HG03066 (cell line): ENCODE measurements around the gene ARHGAP35.
"Not testable (repeated sequence)": the region's sequence is repeated elsewhere in the genome, so short reads cannot be mapped to it uniquely, and the experiment has no call there.

Experiments used
- ATAC-seq: cut with Tn5 transposase; IDR thresholded peaks from one replicate; pipeline ENCODE4 v1.9.1; 2021; ENCODE audit warnings: low read depth; ENCODE audit not compliant: unreplicated experiment

The ARHGAP35 gene

GRCh38 chr19:46860846-46861690, at the start of gene ARHGAP35:
Gene ARHGAP35, plus strand, starts transcription at chr19:46860997. Its CDS starts 57,679 bp downstream, at chr19:46918676.
- peak; percentile 31 for ATAC-seq

DNA sequence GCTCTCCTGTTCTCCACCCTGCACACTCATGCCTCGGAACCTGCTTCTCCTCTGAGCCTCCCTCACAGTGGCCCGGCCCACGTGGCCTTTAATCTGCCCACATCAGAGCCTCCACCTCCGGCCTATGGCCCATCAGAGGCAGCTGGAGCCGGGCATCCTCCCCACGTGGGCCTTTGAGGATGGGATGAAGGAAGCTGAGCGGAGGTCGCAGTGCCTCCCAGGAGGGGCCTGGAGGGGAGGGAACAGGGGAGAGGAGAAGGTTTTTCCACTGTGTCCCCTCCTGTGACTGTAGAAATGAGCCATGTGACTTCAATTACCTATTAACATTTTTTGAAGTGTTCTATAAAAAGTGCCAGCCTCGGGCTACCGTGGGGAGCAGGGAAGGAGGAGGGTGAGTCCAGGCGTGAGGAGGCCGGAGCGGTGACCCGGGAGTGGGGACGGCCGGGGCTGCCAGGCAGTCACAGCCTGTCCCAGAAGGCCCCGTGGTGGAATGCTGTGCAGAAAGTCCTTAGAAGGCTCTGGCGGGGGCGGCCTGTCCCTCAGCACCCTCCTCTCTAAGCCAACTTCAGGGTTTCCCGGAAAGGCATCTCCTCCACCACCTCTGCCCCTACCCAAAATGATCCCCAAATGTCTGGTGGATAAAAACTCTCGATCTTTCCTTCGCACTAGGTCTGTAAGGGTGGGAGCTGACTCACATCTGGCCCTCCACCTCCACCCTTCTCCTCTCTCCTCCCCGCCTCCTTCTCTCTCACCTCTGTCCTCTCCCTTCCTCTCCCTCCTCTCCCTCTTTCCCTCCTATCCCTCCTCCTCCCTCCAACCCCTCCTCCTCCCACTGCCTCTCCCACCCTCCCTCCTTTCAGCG, 47.6 kb upstream of the ARHGAP35 start:
- ATAC-seq = no peak

GRCh38 chr19:46813839-46814358, 46.9 kb upstream of the ARHGAP35 start:
- ATAC-seq = no peak

DNA sequence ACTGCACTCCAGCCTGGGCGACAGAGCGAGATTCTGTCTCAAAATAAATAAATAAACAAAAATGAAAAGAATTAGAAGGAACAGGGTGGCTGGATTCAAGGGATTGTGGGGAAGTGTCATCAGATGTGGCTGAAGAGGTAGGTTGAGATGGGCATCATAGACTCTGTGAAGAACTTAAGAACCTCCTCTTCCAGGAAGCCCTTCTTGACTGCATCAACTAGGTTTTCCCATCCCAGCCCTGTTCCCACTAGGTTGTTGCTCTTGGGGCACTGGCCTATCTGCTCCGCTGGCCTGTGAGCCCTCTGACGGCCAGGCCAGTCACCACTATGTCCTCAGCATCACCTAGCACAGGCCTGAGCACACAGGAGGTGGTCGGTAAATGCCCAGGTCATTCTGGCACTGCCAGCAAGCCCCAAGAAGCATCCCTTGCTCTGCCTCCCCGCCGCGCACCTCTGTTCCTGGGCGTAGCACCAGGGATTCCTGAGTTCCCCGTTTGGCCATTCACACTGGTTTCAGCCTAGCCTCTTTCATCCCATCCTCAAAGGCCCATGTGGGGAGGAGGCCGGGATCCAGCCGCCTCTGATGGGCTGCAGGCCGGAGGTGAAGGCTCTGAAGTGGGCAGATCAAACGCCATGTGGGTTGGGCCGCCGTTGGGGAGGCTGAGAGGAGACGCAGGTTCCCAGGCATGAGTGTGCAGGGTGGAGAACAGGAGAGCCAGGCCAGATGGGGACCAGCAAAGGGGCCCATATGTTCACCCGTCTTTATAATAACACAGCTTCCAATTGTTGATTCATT, 44.8 kb upstream of the ARHGAP35 start:
- ATAC-seq = no peak

GRCh38 chr19:46818812-46819211, 42.0 kb upstream of the ARHGAP35 start:
- no peak for ATAC-seq

GRCh38 chr19:46821512-46822409, 39.0 kb upstream of the ARHGAP35 start:
- no peak for ATAC-seq

- ATAC-seq = not testable (repeated sequence)
These were observed 38.4 kb upstream of the ARHGAP35 start for GRCh38 chr19:46822410-46822787.

DNA sequence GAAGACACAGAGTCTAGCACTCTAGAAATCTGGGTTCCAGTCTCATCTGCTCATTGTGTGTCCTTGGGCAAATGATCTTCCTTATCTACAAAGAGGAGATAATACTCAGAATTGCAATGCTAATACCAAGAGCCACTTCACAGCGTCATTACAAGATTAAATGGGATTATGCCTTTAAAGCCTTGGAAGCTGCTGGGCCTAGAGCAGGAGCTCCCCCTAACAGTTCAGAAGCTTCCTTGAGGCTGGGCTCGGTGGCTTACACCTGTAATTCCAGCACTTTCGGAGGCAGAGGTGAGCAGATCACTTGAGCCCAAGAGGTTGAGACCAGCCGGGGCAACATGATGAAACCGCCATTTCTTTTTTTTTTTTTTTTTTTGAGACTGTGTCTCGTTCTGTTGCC, 37.7 kb upstream of the ARHGAP35 start:
- no peak for ATAC-seq

GRCh38 chr19:46824890-46825730, 35.7 kb upstream of the ARHGAP35 start:
- ATAC-seq = no peak

DNA sequence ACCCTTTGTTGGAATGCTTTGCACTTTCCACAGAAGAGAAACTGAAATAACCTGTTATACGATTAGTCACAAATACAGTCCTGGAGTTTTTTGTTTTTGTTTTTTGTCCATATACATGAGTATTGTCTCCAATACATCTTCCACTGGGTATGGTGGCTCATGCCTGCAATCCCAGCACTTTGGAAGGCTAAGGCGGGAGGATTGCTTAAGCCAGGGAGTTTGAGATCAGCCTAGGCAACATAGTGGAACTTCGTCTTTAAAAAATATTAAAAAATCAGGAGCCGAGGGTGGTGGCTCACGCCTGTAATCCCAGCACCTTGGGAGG, 35.1 kb upstream of the ARHGAP35 start:
- ATAC-seq = no peak

GRCh38 chr19:46828484-46828883, 32.3 kb upstream of the ARHGAP35 start:
- no peak for ATAC-seq

DNA sequence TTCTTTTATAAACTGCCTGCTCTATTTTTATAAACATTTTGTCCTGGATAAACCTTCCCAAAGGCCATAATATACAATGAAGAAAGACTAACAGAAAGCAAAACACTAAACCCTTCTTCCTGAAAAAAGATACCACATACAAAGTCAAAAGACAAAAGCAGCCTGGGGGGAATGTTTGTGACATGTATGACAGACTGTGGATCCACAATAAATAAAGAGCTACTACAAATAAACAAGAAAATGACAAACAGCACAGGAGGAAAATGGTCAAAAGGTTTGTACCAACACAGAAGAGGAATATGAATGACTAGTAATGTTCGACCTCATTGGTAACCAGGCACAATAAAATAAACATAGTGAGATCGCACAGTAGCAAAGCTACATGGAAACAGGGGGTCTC, 29.9 kb upstream of the ARHGAP35 start:
- no peak for ATAC-seq

- ATAC-seq = no peak
These were observed 26.7 kb upstream of the ARHGAP35 start for GRCh38 chr19:46834121-46834520.

DNA sequence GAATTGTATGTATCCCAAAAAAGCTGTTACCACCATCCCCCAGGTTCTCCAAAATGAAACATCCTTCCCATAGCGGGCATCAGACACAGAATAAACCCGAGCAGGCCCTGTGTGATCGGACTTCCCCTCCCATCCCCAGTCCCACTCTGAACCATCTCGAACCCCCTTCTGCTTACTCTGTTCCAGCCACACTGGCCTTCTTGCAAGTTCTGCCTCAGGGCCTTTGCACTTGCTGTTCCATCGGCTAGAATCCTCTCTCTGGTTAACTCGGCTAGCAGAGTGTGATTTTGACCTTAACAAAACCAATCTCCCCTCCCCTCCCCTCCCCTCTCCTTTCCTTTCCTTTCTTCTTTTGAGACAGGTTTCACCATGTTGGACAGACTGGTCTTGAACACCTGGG, 25.8 kb upstream of the ARHGAP35 start:
- no peak for ATAC-seq

DNA sequence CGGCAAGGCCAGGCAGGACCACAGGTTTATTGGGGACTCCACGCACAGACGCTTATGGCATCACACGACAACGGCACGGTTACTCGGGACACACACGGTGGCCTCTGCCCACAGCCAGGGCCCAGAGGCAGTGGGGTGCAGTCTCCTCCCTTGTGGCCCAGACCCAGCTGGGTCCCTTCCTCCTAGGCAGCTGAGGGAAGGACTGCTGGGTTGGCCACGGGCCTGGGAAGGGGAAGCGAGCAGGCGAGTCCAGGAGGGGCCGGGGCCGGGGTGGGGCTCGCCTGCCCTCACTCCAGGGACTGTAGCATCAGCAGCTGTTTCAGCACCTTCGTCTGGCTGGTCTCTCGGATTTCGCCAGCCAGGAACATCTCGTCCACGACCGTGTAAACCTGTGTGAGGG, 22.6 kb upstream of the ARHGAP35 start:
- ATAC-seq = no peak

DNA sequence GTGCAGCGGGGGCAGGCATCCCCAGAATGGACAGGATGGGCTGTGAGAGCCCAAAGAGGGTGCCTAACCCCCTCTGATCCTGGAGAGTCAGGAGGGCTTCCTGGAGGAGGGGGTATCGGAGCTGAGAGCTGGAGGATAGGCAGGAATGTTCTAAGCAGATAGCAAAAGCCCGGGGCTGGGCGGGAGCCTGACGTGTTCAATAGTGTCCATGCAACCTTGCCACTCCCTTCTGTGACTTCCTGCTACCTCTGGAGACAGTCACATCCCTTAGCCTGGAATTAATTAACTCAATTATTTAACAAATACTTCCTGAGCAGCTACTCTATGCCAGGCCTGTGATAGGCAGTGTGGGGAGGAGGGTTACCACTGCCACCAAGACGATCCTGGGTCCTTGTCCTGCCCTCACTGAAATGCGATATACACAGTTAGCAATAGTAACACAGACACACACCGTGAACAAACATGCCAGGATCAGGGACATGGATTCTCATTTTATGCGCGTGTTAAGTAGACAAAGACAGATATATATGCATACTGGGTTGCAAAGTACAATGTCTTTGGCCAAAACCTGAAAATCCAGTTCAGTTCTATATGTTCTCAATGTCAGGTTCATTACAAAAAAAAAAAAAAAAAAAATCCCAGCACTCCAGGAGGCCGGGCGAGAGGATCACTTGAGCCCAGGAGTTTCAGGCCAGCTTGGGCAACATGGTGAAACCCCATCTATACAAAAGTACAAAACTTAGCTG, 20.9 kb upstream of the ARHGAP35 start:
- ATAC-seq = no peak

GRCh38 chr19:46840498-46840942, 20.3 kb upstream of the ARHGAP35 start:
- ATAC-seq = no peak

DNA sequence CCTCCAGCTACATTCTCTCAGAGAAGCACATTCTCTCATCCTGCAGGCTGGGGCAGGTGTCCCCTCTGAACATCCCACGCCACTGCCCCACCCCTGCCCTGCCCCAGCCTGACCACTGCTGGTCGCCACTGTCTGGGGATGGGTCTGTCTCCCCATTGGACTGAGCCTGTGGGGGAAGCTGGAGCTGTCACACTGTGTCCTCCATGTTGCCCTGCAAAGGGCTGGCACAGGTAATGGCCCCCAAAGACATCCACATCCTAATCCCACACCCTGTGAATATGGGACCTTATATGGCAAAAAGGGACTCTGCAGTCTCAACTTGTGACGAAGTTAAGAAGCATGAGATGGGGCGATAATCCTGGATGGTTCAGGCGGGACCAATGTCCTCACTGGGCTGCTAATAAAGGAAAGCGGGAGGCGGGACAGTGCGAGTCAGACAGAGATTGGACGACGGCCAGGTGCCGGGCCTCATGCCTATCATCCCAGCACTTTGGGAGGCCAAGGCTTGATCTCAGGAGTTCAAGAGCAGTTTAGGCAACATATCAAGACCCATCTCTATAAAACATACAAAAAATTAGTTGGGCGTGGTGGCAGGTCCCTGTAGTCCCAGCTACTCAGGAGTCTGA, 19.2 kb upstream of the ARHGAP35 start:
- ATAC-seq = no peak
